HG03342 (cell line): ENCODE data around the gene LAPTM5.
A peak's percentile ranks its signal among the peaks of the same experiment; 100 is the strongest.

Source experiments
- ATAC-seq: cut with Tn5 transposase; IDR thresholded peaks from one replicate; pipeline ENCODE4 v1.9.1; 2021; ENCODE audit warnings: mild to moderate bottlenecking, moderate library complexity; ENCODE audit not compliant: unreplicated experiment

Gene LAPTM5

GRCh38 chr1:30745156-30745833 is 12.3 kb downstream of the LAPTM5 start:
- no peak for ATAC-seq

GRCh38 chr1:30744060-30744756 is 13.4 kb downstream of the LAPTM5 start:
- ATAC-seq: no peak

DNA sequence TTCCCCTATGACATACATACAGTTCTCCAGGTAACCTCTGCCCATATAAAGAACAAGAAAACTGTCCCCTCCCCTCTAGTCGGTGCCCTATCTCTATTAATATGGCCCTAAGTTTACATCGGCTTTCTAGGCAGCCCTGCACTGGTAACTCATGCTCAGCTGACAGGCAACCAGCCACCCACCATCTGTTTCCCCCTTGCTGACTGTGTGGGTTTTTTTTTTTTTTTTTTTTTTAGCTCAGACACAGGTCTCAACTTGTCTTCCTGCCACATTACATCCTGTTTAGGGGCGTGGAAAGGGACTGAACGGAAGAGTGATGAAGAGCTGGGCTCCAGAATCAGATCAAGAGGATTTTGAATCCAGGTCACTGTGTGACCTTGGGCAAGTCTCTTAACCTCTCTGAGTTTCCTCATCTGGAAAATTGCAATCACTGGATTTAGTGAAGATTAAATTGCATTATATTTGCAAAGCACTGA is 14.0 kb downstream of the LAPTM5 start:
- ATAC-seq: peak; percentile 33

DNA sequence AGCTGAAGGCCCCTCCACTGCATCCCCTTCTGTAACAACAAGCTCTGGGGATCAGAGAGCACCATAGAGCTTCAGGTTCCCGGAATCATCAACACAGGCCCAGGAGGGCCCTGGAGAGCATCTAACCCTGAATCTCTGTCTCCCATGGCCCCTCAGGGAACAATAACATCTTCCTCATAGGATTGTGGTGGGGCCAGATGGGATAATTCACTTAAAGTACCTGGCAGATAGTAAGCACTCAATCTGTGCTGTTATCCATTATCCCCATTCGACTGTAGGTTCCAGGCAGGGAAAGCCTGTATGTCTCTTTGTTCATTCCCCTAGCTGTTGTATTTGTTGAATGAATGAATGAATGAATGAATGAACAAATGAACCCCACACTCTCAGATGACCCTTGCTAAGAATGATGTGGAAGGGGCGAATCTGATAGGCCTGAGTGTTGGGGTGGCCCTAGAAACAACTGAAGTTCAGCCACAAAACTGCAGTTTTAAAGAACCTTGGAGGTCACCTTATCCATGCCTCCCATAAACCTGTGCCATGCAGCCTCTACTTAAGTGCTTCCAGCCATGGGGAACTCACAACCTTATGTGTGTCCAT is 14.5 kb downstream of the LAPTM5 start:
- no peak for ATAC-seq

- ATAC-seq: no peak
These were observed 15.1 kb downstream of the LAPTM5 start for GRCh38 chr1:30742300-30742962.

GRCh38 chr1:30741239-30741894 is 16.2 kb downstream of the LAPTM5 start:
- no peak for ATAC-seq

DNA sequence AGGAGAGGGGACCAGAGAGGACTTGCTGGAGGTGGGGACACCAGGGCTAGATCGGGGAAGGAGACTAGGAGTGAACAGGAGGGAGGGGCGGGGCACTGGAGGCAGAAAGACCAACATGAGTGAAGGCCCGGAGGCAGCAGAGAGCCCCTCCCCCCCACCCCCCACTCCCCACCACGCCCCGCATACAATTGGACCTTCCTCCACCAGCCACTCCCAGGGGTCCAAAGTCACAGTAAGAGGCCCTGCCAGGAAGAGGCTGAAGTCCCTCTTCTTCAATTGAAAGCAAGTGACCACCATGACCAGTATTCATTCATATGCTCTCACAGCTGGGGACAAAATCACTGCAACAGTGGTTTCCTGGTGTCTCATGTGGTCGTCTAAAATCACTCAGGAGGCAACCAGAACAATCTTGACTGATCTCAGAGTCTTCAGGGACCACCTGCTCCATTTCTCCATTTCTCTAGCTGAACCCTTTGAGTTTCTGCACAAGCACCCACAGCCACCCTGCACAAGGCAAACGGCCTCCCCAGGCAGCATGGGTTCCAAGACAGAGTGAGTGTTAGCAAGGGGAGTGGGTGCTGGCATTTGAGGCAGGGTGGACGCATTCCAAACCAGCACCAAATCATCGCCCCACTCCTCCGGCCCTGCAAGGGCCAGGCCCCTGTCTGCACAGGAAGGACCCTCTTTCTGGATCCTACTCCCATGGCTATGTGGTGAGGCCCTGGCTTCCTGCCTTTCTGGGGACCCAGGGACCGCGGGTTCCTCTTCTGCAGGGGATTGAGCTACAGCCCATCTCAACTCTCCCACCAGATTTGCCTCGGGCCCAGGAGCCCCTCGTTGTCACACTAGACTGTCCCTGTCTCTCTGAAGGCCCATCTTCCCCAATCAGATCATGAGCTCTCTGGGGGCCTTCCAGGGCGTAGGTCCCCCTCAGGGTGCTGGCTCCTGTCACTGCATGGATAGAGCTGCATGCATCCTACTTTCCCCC is 17.0 kb downstream of the LAPTM5 start:
- ATAC-seq: no peak

DNA sequence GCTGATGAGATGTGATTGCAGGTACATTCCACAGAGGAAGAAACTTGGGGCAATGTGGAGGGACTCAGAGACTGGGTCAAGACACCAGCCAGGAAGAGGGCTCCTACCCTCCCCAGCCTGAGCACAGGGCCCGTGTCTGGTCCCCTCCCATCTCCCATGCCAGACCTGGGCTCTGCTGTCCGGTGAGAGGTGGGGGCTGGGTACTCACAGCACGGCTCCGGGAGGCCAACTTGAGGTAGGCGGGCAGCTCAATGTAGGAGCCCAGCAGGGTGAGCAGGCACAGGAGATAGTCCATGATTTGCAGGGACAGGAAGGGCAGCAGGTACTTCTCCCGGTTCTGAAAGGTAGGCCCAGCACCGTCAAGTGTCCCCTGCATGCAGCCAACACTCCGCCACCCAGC is 18.0 kb downstream of the LAPTM5 start:
- ATAC-seq: no peak

GRCh38 chr1:30738715-30739559 is 18.6 kb downstream of the LAPTM5 start:
- no peak for ATAC-seq

DNA sequence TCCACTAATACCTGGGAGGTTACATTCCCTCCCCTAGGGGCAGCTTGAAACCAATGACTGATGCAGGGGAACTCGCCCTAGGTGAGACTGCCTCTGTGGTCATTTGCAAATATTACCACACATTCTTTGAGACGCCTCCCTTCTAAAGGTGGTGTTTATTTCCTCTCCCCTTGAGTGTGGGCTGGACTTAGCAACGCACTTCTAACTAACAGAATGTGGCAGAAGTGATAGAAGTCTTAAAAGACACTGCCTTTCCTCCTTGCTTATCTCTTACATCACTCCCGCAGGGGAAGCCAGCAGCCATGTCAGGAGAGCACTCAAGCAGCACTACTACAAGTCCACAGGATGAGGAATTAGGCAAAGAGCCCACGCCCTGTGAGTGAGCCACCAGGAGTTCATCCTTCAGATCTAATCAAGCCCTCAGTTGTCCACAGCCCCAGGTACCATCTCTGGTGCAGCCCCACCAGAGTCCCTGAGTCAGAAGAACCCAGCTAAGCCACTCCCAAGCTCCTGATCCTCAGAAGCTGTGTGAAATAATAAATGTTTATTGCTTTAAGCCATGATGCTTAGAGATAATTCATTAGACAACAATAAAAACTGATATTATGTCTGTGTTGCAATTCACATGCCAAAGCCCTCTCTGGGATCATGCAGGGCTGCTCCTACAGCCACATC is 19.4 kb downstream of the LAPTM5 start:
- no peak for ATAC-seq

- no peak for ATAC-seq
These were observed 20.1 kb downstream of the LAPTM5 start for GRCh38 chr1:30737357-30738039.

- ATAC-seq: no peak
These were observed 21.7 kb downstream of the LAPTM5 start for GRCh38 chr1:30735668-30736498.

GRCh38 chr1:30735124-30735523 is 22.4 kb downstream of the LAPTM5 start:
- no peak for ATAC-seq

DNA sequence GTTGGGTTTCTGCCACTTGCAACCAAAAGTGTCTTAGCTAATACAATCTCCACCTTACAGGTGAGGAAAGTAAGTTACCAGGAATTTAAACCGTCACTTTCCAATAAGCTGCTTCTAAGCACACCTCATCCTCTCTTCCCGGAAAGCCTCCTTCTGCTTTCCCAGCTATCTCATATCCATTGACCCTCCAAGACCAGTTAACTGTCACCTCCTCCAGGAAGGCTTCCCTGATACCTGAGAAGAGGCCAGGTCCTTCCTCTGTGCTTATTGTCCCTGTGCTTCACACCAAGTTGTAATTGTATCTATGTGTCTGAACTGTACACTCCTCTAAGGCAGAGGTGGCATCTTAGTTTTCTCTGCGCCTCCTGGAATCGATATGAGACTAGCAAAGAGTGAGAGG is 23.0 kb downstream of the LAPTM5 start:
- ATAC-seq: no peak

DNA sequence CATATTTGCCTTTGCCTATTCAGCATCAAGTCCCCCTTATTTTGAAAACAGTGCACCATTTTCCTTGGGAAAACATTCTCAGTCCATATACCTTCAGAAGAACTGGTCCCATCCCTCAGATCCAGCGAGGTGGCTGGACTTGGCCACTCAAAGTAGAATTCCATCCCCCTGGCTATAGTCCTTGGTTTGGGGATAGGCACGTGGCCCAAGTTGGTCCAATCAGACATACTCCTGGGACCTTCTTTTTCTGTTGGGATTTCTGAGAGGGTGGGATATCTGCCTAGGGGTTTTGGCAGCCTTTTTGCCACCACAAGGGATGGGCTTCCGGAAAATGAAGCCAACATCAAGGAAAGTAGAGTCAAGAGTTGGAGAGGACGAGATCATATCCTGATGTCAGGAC is 23.5 kb downstream of the LAPTM5 start:
- no peak for ATAC-seq

- ATAC-seq: no peak
These were observed 24.1 kb downstream of the LAPTM5 start for GRCh38 chr1:30733493-30733892.
